Transverse colon (tissue), 4 donors: ENCODE results near the gene GAB2. TPM values are rescaled to one million over a fixed set of nuclear protein-coding genes. Genes with fewer than 3 reads are reported as not detected.

Source experiments
- DNase-seq: peaks from one replicate; pipeline ENCODE4 v3.0.0-alpha.2; 2019
- H3K27ac ChIP-seq, 4 donors: fragments of 200-600 bp; sonication (generic); 2 replicates each; pipeline ENCODE4 v1.5.1; 2016 to 2018; ENCODE audit warnings: inconsistent platforms in 4 of 4
- H3K27me3 ChIP-seq: fragments of 200-600 bp; sonication (generic); 2 replicates; pipeline ENCODE4 v1.5.1; 2017; ENCODE audit warnings: inconsistent platforms
- H3K36me3 ChIP-seq, 4 donors: fragments of 200-600 bp; sonication (generic); 2 replicates each; pipeline ENCODE4 v1.5.1; 2017 to 2019; ENCODE audit warnings: inconsistent platforms in 4 of 4
- H3K4me1 ChIP-seq, 4 donors: fragments of 200-600 bp; sonication (generic); 2 replicates each; pipeline ENCODE4 v1.5.1; 2017 to 2020; ENCODE audit warnings: inconsistent platforms in 4 of 4
- H3K4me3 ChIP-seq, 4 donors: fragments of 200-600 bp; sonication (generic); 1 replicate in 1 of 4; 2 replicates in 3 of 4; pipeline versions ENCODE4 v1.5.1 to v1.6.1; 2017 to 2019; ENCODE audit warnings: inconsistent platforms in 4 of 4
- H3K9me3 ChIP-seq, 2 donors: fragments of 200-600 bp; sonication (generic); 2 replicates each; pipeline ENCODE4 v1.5.1; 2017 to 2019; ENCODE audit warnings: inconsistent platforms in 2 of 2
- EP300 ChIP-seq: sonication (generic); formaldehyde crosslinking; IDR thresholded peaks from one replicate; pipeline ENCODE4 v1.6.1; 2017; ENCODE audit warnings: antibody characterized with exemption, low read depth
- POLR2A ChIP-seq: fragments of 450-650 bp; IDR thresholded peaks from one replicate; pipeline ENCODE4 v1.6.1; 2016; ENCODE audit warnings: antibody characterized with exemption, mild to moderate bottlenecking, moderate library complexity
- POLR2AphosphoS5 ChIP-seq, 3 donors: sonication (generic); formaldehyde crosslinking; IDR thresholded peaks; one replicate each; pipeline ENCODE4 v1.6.1; 2016; ENCODE audit warnings: antibody characterized with exemption in 3 of 3
- WGBS, 2 donors: methylation state at CpG; one replicate each; pipeline ENCODE4 v1.1.5; 2018; ENCODE audit warnings: low coverage in 1 of 2; 5-methylcytosine and 5-hydroxymethylcytosine counted together
- in situ Hi-C, 4 donors: fragments of 200-750 bp; cut with MboI; loops; one replicate each; pipeline versions ENCODE4 v1.15.0 to v1.15.1; 2017; ENCODE audit warnings: low sequenced_read_pairs in 3 of 4, low pct_ligation_motif_present in 1 of 4, low pct_unique_long_range_greater_than_20kb in 1 of 4
- intact Hi-C: fragments of 100-400 bp; cut with DNase I; formaldehyde crosslinking; loops from one replicate; pipeline ENCODE4 v1.15.1; 2023; ENCODE audit warnings: low total_unique reads
- total RNA-seq, 4 donors: library from RNA; depleted of rRNA; stranded (reverse); fragments of >200 nt; gene quantifications; one replicate each; pipeline ENCODE4 v1.1.0, GENCODE V29; 2016
- TF ChIP-seq, protein P1 (sequence below), 5 experiments: fragments of 200-600 bp in 3 of 5; fragments of 450-650 bp in 2 of 5; sonication (generic) in 3 of 5; IDR thresholded peaks; 1 replicate in 2 of 5; 2 replicates in 3 of 5; pipeline ENCODE4 v1.5.1; 2016 to 2017; ENCODE audit warnings: antibody characterized with exemption in 5 of 5, inconsistent platforms in 3 of 5, mild to moderate bottlenecking in 2 of 5, moderate library complexity in 1 of 5

Gene GAB2
- total RNA-seq, 4 donors from 2014 or later: 5.8 to 35.7 (median 22.9) TPM

DNA sequence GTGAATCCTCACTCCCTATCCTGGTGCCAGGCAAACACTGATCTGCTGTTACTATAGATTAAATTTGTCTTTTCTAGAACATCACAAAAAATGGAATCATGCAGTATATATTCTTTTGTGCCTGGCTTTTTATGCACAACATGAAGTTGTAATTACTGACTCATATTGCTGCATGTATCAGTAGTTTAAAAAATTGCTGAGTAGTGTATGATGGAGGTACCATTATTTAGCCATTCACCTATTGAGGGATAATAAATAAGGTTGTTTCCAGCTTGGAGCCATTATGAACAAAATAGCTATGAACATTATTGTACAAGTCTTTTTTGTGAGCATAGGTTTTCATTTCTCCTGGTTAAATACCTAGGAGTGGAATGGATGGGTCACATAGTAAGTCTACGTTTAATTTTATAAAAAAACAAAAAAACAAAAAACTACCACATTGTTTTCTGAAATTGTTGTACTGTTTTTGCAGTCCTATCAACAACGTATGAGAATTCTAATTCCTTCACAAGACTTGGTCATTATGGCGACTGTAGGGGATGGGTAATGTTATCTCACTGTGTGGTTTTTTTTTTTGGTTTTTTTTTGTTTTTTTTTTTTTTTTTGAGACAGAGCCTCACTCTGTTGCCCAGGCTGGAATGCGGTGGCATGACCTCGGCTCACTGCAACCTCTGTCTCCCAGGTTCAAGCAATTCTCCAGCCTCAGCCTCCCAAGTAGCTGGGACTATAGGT is 117.3 kb downstream of the GAB2 start:
- Histone ChIP-seq H3K36me3 (no peaks in the 10 kb centered on the region), H3K4me3 (no peak overlapping the region), H3K27me3 (no peaks in the 10 kb centered on the region), H3K4me1 (no peaks in the 10 kb centered on the region), H3K9me3 (no peaks in the 10 kb centered on the region), H3K27ac (no peak overlapping the region)
- DNase-seq: no peak
- WGBS, 2 donors: 88 to 99% methylated on average over 5 of the region's 5 CpGs
- no peak for TF ChIP-seq EP300
- TF ChIP-seq, protein P1, sequence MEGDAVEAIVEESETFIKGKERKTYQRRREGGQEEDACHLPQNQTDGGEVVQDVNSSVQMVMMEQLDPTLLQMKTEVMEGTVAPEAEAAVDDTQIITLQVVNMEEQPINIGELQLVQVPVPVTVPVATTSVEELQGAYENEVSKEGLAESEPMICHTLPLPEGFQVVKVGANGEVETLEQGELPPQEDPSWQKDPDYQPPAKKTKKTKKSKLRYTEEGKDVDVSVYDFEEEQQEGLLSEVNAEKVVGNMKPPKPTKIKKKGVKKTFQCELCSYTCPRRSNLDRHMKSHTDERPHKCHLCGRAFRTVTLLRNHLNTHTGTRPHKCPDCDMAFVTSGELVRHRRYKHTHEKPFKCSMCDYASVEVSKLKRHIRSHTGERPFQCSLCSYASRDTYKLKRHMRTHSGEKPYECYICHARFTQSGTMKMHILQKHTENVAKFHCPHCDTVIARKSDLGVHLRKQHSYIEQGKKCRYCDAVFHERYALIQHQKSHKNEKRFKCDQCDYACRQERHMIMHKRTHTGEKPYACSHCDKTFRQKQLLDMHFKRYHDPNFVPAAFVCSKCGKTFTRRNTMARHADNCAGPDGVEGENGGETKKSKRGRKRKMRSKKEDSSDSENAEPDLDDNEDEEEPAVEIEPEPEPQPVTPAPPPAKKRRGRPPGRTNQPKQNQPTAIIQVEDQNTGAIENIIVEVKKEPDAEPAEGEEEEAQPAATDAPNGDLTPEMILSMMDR (IDR thresholded peaks at IDR 0.05): no peak
- TF ChIP-seq POLR2AphosphoS5 (IDR thresholded peaks at IDR 0.05): no peak
- no peak for TF ChIP-seq POLR2A
- in situ Hi-C loops (no loop called here), intact Hi-C loops (no loop called here)

DNA sequence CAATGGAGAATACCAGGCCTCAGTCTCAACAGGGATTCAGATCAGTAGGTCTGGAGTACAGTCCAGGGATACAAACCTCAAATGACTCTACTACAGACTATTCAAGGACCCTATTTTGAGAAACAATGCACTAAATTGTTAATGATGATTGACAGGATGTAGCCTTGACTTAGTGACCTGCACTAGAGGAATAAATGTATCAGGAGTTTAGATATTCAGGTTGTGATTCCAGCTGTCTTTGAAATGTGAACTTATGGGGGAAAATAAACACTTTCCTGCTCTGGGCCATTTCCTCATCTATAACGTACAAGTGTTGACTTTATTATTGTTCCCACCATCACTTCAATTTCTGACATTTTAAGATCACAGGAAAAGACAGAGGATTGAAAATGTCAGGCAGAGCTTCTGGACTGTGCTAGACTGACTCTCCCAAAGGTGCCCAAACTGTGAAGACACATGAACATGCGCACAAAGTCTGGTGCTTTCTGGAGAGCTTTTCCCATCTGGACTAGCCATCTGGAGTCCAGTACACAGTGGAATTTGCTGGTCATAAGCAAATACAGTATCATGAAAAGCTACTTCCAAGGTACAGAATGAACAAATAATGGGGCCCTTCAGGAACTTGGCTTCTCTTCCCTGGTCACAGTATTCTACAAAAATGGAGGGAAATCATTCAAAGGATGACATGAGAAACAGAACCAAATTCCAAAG is 118.5 kb downstream of the GAB2 start:
- no peak overlapping the region for H3K27ac ChIP-seq
- no peak for TF ChIP-seq EP300
- no peak for TF ChIP-seq POLR2AphosphoS5 (IDR thresholded peaks at IDR 0.05)
- no peak for TF ChIP-seq POLR2A
- TF ChIP-seq, protein P1 (IDR thresholded peaks at IDR 0.05): no peak

DNA sequence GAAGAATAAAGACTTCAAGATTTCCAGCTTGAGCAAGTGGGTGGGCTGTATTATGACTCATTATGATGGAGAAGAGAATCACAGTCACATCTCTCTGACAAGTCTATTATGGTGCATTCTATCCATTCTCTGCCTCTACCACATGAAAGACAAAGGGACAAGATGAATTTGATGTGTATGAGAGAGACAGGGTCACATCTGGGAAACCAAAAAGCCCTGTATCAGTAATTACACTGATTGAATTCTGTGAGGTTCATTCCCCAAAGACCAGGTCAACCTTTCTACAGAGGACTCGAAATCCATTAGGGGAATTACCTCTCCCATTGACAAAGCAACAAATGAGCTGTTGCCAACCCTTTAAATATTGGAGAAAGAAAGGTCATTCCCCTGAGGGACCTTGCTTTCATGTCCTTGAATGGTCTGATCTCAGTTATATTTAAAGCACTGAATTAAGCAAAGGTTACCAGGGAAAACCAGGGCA is 119.3 kb downstream of the GAB2 start:
- intact Hi-C loops: no loop called here
- Histone ChIP-seq H3K4me1 (no peaks in the 10 kb centered on the region), H3K4me3 (no peak overlapping the region), H3K36me3 (no peaks in the 10 kb centered on the region), H3K9me3 (no peaks in the 10 kb centered on the region), H3K27ac (no peak overlapping the region), H3K27me3 (no peaks in the 10 kb centered on the region)
- no peak for DNase-seq
- in situ Hi-C loops: no loop called here
- 80 to 86% methylated on average over 1 of the region's 1 CpG for WGBS, 2 donors
- TF ChIP-seq, protein P1 (IDR thresholded peaks at IDR 0.05): no peak
- TF ChIP-seq POLR2AphosphoS5 (IDR thresholded peaks at IDR 0.05) (no peak), EP300 (no peak), POLR2A (no peak)

More for the DNA sequence above, 118.5 kb downstream of the GAB2 start:
- in situ Hi-C loops (no loop called here), intact Hi-C loops (no loop called here)
- no peaks in the 10 kb centered on the region for H3K27me3 ChIP-seq
- no peak overlapping the region for H3K4me3 ChIP-seq
- WGBS, 2 donors: 79% methylated on average over 2 of the region's 2 CpGs
- no peak for DNase-seq
- H3K36me3 ChIP-seq: no peaks in the 10 kb centered on the region
- H3K4me1 ChIP-seq: no peaks in the 10 kb centered on the region
- no peaks in the 10 kb centered on the region for H3K9me3 ChIP-seq
